Measurements from ENCODE around the gene TERB2. TPM values are rescaled to one million over a fixed set of nuclear protein-coding genes. Genes with fewer than 3 reads are reported as not detected.
"Not testable (repeated sequence)": the region's sequence is repeated elsewhere in the genome, so short reads cannot be mapped to it uniquely, and the experiment has no call there.

The TERB2 gene
- total RNA-seq, 1 experiment from 2014 or later, result not detected

- Histone ChIP-seq H3K27ac (ENCODE audit: low read depth, low read length) (no peak overlapping the region), H3K4me1 (ENCODE audit: control insufficient read depth in 1 of 2, insufficient read depth in 2 of 2, low read length in 2 of 2) (no peaks in the 10 kb centered on the region), H3K4me3 (replicated peaks in 1 of 2; ENCODE audit: low read depth in 1 of 2, low read length in 2 of 2) (no peak overlapping the region), H3K79me2 (ENCODE audit: insufficient read depth, low read length) (no peaks in the 10 kb centered on the region), H2AFZ (ENCODE audit: low read depth, low read length, poor library complexity, severe bottlenecking) (no peak overlapping the region), H4K20me1 (ENCODE audit: insufficient read depth) (no peaks in the 10 kb centered on the region), H3K27me3 (ENCODE audit: insufficient read depth, low read length) (no peaks in the 10 kb centered on the region), H3K9me2 (ENCODE audit: insufficient read depth) (no peaks in the 10 kb centered on the region), H3K36me3 (ENCODE audit: control insufficient read depth in 1 of 2, insufficient read depth in 2 of 2, low read length in 2 of 2) (no peaks in the 10 kb centered on the region), H3K9ac (ENCODE audit: low read length) (no peak overlapping the region), H3K9me3 (ENCODE audit: control insufficient read depth in 1 of 2, insufficient read depth in 1 of 2, low read depth in 1 of 2, low read length in 2 of 2) (no peaks in the 10 kb centered on the region), H3K4me2 (ENCODE audit: low read length) (no peak overlapping the region)
- ChIA-PET POLR2A (no interaction called here), CTCF (no interaction called here), RAD21 (ENCODE audit: low non-redundant PET in 1 of 2, low total read pairs in 2 of 2, uncharacterized antibody in 2 of 2, unreplicated experiment in 2 of 2) (no interaction called here)
- no peak for DNase-seq (ENCODE audit: low read depth, low spot score)
- no TSS peak for BruUV-seq (replicated peaks)
- intact Hi-C loops (cut with micrococcal nuclease), result no loop called here
- TF ChIP-seq RAD21 (IDR thresholded peaks at IDR 0.05; ENCODE audit: low read depth), result no peak
- no peak for ATAC-seq
These were observed 45.4 kb upstream of the TERB2 start for GRCh38 chr15:44910981-44911625.

- H3K9me3 ChIP-seq (ENCODE audit: control insufficient read depth in 1 of 2, insufficient read depth in 1 of 2, low read depth in 1 of 2, low read length in 2 of 2); H3K4me1 ChIP-seq (ENCODE audit: control insufficient read depth in 1 of 2, insufficient read depth in 2 of 2, low read length in 2 of 2); DNase-seq (ENCODE audit: low read depth, low spot score); H3K4me2 ChIP-seq (ENCODE audit: low read length); ATAC-seq; CTCF ChIA-PET; H3K9ac ChIP-seq (ENCODE audit: low read length); H3K4me3 ChIP-seq (replicated peaks in 1 of 2; ENCODE audit: low read depth in 1 of 2, low read length in 2 of 2); H4K20me1 ChIP-seq (ENCODE audit: insufficient read depth); H3K36me3 ChIP-seq (ENCODE audit: control insufficient read depth in 1 of 2, insufficient read depth in 2 of 2, low read length in 2 of 2); H3K9me2 ChIP-seq (ENCODE audit: insufficient read depth); H3K27ac ChIP-seq (ENCODE audit: low read depth, low read length); RAD21 ChIA-PET (ENCODE audit: low non-redundant PET in 1 of 2, low total read pairs in 2 of 2, uncharacterized antibody in 2 of 2, unreplicated experiment in 2 of 2); H2AFZ ChIP-seq (ENCODE audit: low read depth, low read length, poor library complexity, severe bottlenecking); intact Hi-C loops (cut with micrococcal nuclease); BruUV-seq (replicated peaks); H3K79me2 ChIP-seq (ENCODE audit: insufficient read depth, low read length); POLR2A ChIA-PET; H3K27me3 ChIP-seq (ENCODE audit: insufficient read depth, low read length): not testable (repeated sequence)
These were observed 44.3 kb upstream of the TERB2 start for GRCh38 chr15:44912186-44912585.

- H3K9me3 ChIP-seq (ENCODE audit: control insufficient read depth in 1 of 2, insufficient read depth in 1 of 2, low read depth in 1 of 2, low read length in 2 of 2); POLR2A ChIA-PET; H3K79me2 ChIP-seq (ENCODE audit: insufficient read depth, low read length); DNase-seq (ENCODE audit: low read depth, low spot score); H3K27me3 ChIP-seq (ENCODE audit: insufficient read depth, low read length); intact Hi-C loops (cut with micrococcal nuclease); H3K9ac ChIP-seq (ENCODE audit: low read length); H3K4me3 ChIP-seq (replicated peaks in 1 of 2; ENCODE audit: low read depth in 1 of 2, low read length in 2 of 2); H3K27ac ChIP-seq (ENCODE audit: low read depth, low read length); H3K4me2 ChIP-seq (ENCODE audit: low read length); H3K9me2 ChIP-seq (ENCODE audit: insufficient read depth); CTCF ChIA-PET; H2AFZ ChIP-seq (ENCODE audit: low read depth, low read length, poor library complexity, severe bottlenecking); BruUV-seq (replicated peaks); RAD21 ChIA-PET (ENCODE audit: low non-redundant PET in 1 of 2, low total read pairs in 2 of 2, uncharacterized antibody in 2 of 2, unreplicated experiment in 2 of 2); H4K20me1 ChIP-seq (ENCODE audit: insufficient read depth); H3K36me3 ChIP-seq (ENCODE audit: control insufficient read depth in 1 of 2, insufficient read depth in 2 of 2, low read length in 2 of 2); ATAC-seq; H3K4me1 ChIP-seq (ENCODE audit: control insufficient read depth in 1 of 2, insufficient read depth in 2 of 2, low read length in 2 of 2): not testable (repeated sequence)
These were observed 43.5 kb upstream of the TERB2 start for GRCh38 chr15:44912974-44913448.
